HCT116 (cell line): ENCODE data around the gene RNF13. TPM values are rescaled to one million over a fixed set of nuclear protein-coding genes. Genes with fewer than 3 reads are reported as not detected.

Source experiments
- ATAC-seq: fragments of 200-7000 bp; cut with Tn5 transposase; 2 replicates; pipeline ENCODE4 v1.9.1; 2020; ENCODE audit warnings: mild to moderate bottlenecking, moderate library complexity
- BruUV-seq: library from RNA; stranded (reverse); fragments of 400-500 nt; replicated peaks from 2 replicates; lab custom pipeline; 2021; lab: Mats Ljungman, UMichigan
- CTCF ChIA-PET: fragments of 300-600 bp; sonication (Branson Sonifier 250); formaldehyde crosslinking; loops from one replicate; lab custom pipeline; 2021; ENCODE audit warnings: antibody characterized with exemption; lab: Charles Lee
- POLR2A ChIA-PET: fragments of 300-600, 350-600 bp; sonication (Branson Sonifier 250); formaldehyde crosslinking; loops from one replicate; lab custom pipeline; 2021; ENCODE audit warnings: antibody characterized with exemption; lab: Charles Lee
- RAD21 ChIA-PET, 2 experiments: fragments of 300-600 bp; sonication (Branson Sonifier 250); formaldehyde crosslinking; loops; one replicate each; lab custom pipeline; 2023; ENCODE audit warnings: low total read pairs in 2 of 2; ENCODE audit not compliant: uncharacterized antibody in 2 of 2, unreplicated experiment in 2 of 2, low non-redundant PET in 1 of 2; lab: Charles Lee
- DNase-seq: peaks from one replicate; pipeline ENCODE4 v3.0.0-alpha.2; 2010; ENCODE audit warnings: low read depth, low spot score
- H2AFZ ChIP-seq: fragments of 200-600 bp; shearing (Covaris generic), sonication (generic); 2 replicates; pipeline ENCODE4 v1.6.1; 2017; ENCODE audit warnings: low read depth, mixed run types, mixed read lengths, antibody characterized with exemption, low read length; ENCODE audit not compliant: poor library complexity, severe bottlenecking
- H3K27ac ChIP-seq: 2 replicates; pipeline ENCODE4 v1.5.1; 2012; ENCODE audit warnings: low read depth, low read length
- H3K27me3 ChIP-seq: fragments of 200-600 bp; sonication (generic); 2 replicates; pipeline ENCODE4 v1.6.1; 2016; ENCODE audit warnings: mixed run types, low read length, mixed read lengths; ENCODE audit not compliant: insufficient read depth
- H3K36me3 ChIP-seq, 2 experiments: fragments of 200-500 bp in 1 of 2; fragments of 200-600 bp in 1 of 2; sonication (Bioruptor generic) in 1 of 2; sonication (generic) in 1 of 2; 2 replicates each; pipeline versions ENCODE4 v1.5.1 to v1.6.1; 2014 to 2016; ENCODE audit warnings: low read length in 2 of 2, inconsistent platforms in 1 of 2, mixed read lengths in 1 of 2, mixed run types in 1 of 2; ENCODE audit not compliant: insufficient read depth in 2 of 2, control insufficient read depth in 1 of 2
- H3K4me1 ChIP-seq, 2 experiments: fragments of 200-600 bp in 1 of 2; sonication (generic) in 1 of 2; 2 replicates each; pipeline versions ENCODE4 v1.5.1 to v1.6.1; 2012 to 2017; ENCODE audit warnings: low read length in 2 of 2, inconsistent platforms in 1 of 2, mild to moderate bottlenecking in 1 of 2, mixed read lengths in 1 of 2, mixed run types in 1 of 2, moderate library complexity in 1 of 2; ENCODE audit not compliant: insufficient read depth in 2 of 2, control insufficient read depth in 1 of 2
- H3K4me2 ChIP-seq: fragments of 200-600 bp; sonication (generic); 2 replicates; pipeline ENCODE4 v1.6.1; 2017; ENCODE audit warnings: mixed run types, low read length, mixed read lengths
- H3K4me3 ChIP-seq, 2 experiments: fragments of 200-600 bp in 1 of 2; sonication (generic) in 1 of 2; replicated peaks in 1 of 2; 2 replicates each; pipeline ENCODE4 v1.5.1; 2011 to 2016; ENCODE audit warnings: low read length in 2 of 2, control low read depth in 1 of 2, low read depth in 1 of 2, mild to moderate bottlenecking in 1 of 2, mixed read lengths in 1 of 2, mixed run types in 1 of 2
- H3K79me2 ChIP-seq: fragments of 200-600 bp; sonication (generic); 2 replicates; pipeline ENCODE4 v1.6.1; 2017; ENCODE audit warnings: mild to moderate bottlenecking, mixed run types, low read length, moderate library complexity, mixed read lengths; ENCODE audit not compliant: insufficient read depth
- H3K9ac ChIP-seq: fragments of 200-600 bp; sonication (generic); 2 replicates; pipeline ENCODE4 v1.6.1; 2016; ENCODE audit warnings: low read length, mixed read lengths
- H3K9me2 ChIP-seq: fragments of 200-600 bp; sonication (generic), shearing (Covaris generic); 2 replicates; pipeline ENCODE4 v1.6.1; 2017; ENCODE audit warnings: mixed run types, mild to moderate bottlenecking, moderate library complexity; ENCODE audit not compliant: insufficient read depth
- H3K9me3 ChIP-seq, 2 experiments: fragments of 200-500 bp in 1 of 2; fragments of 200-600 bp in 1 of 2; sonication (Bioruptor generic) in 1 of 2; sonication (generic) in 1 of 2; 2 replicates each; pipeline ENCODE4 v1.6.1; 2014 to 2017; ENCODE audit warnings: low read length in 2 of 2, mixed read lengths in 2 of 2, inconsistent platforms in 1 of 2, low read depth in 1 of 2, mild to moderate bottlenecking in 1 of 2, mixed run types in 1 of 2, moderate library complexity in 1 of 2; ENCODE audit not compliant: control insufficient read depth in 1 of 2, insufficient read depth in 1 of 2
- H4K20me1 ChIP-seq: fragments of 200-600 bp; sonication (generic), shearing (Covaris generic); 2 replicates; pipeline ENCODE4 v1.6.1; 2017; ENCODE audit warnings: mixed run types, mild to moderate bottlenecking, moderate library complexity; ENCODE audit not compliant: insufficient read depth
- CBX3 ChIP-seq: IDR thresholded peaks from 2 replicates; pipeline ENCODE4 v1.6.1; 2012; ENCODE audit warnings: low read depth
- CEBPB ChIP-seq: IDR thresholded peaks from 2 replicates; pipeline ENCODE4 v1.6.1; 2012; ENCODE audit warnings: low read depth
- EGR1 ChIP-seq: IDR thresholded peaks from 2 replicates; pipeline ENCODE4 v1.6.1; 2012; ENCODE audit warnings: low read depth
- ELF1 ChIP-seq: IDR thresholded peaks from 2 replicates; pipeline ENCODE4 v1.6.1; 2012; ENCODE audit warnings: low read depth, borderline replicate concordance
- EZH2 ChIP-seq: fragments of 200-600 bp; sonication (generic); IDR thresholded peaks from 2 replicates; pipeline ENCODE4 v1.6.1; 2017; ENCODE audit warnings: antibody characterized with exemption, mixed run types
- EZH2phosphoT487 ChIP-seq: fragments of 200-600 bp; IDR thresholded peaks from 2 replicates; pipeline ENCODE4 v1.6.1; 2018; ENCODE audit warnings: antibody characterized with exemption, borderline replicate concordance
- FOSL1 ChIP-seq: IDR thresholded peaks from 2 replicates; pipeline ENCODE4 v1.6.1; 2012; ENCODE audit warnings: low read depth
- JUND ChIP-seq: IDR thresholded peaks from 2 replicates; pipeline ENCODE4 v1.6.1; 2012
- POLR2A ChIP-seq: IDR thresholded peaks from 2 replicates; pipeline ENCODE4 v1.7.0; 2011; ENCODE audit warnings: borderline replicate concordance; ENCODE audit not compliant: insufficient read depth, insufficient read length; ENCODE audit errors: extremely low read depth
- POLR2AphosphoS5 ChIP-seq: IDR thresholded peaks from 2 replicates; pipeline ENCODE4 v1.6.1; 2011; ENCODE audit warnings: mild to moderate bottlenecking, low read depth, low read length, moderate library complexity
- RAD21 ChIP-seq: IDR thresholded peaks from 2 replicates; pipeline ENCODE4 v1.6.1; 2012; ENCODE audit warnings: low read depth, mild to moderate bottlenecking
- SP1 ChIP-seq: IDR thresholded peaks from 2 replicates; pipeline ENCODE4 v1.6.1; 2012; ENCODE audit warnings: low read depth
- SRF ChIP-seq: IDR thresholded peaks from 2 replicates; pipeline ENCODE4 v1.6.1; 2012; ENCODE audit warnings: low read depth
- TCF7L2 ChIP-seq: IDR thresholded peaks from 2 replicates; pipeline ENCODE4 v1.7.0; 2011; ENCODE audit warnings: borderline replicate concordance, inconsistent platforms; ENCODE audit not compliant: insufficient read depth, insufficient read length; ENCODE audit errors: extremely low read depth
- YY1 ChIP-seq: IDR thresholded peaks from 2 replicates; pipeline ENCODE4 v1.6.1; 2011; ENCODE audit warnings: low read length, low read depth, moderate library complexity, mild to moderate bottlenecking; ENCODE audit not compliant: insufficient replicate concordance; ENCODE audit errors: extremely low read depth
- intact Hi-C: fragments of 100-400 bp; cut with micrococcal nuclease; formaldehyde crosslinking; loops from 2 replicates; pipeline ENCODE4 v1.10.0; 2022
- total RNA-seq: library from RNA; stranded (reverse); gene quantifications from one replicate; pipeline ENCODE4 v1.2.1, GENCODE V29; 2021; ENCODE audit not compliant: unreplicated experiment
- TF ChIP-seq, protein P1 (sequence below), 3 experiments: fragments of 200-600 bp in 1 of 3; sonication (generic) in 1 of 3; IDR thresholded peaks in 2 of 3; conservative IDR thresholded peaks in 1 of 3; 2 replicates each; pipeline ENCODE4 v1.5.1; 2012 to 2017; ENCODE audit warnings: low read depth in 2 of 3, low read length in 2 of 3, antibody characterized with exemption in 1 of 3, borderline replicate concordance in 1 of 3, control low read depth in 1 of 3, mild to moderate bottlenecking in 1 of 3, mixed read lengths in 1 of 3, mixed run types in 1 of 3, moderate library complexity in 1 of 3; ENCODE audit not compliant: insufficient read depth in 1 of 3
- TF ChIP-seq, protein P2 (sequence below): IDR thresholded peaks from 2 replicates; pipeline ENCODE4 v1.6.1; 2012; ENCODE audit warnings: low read depth
- TF ChIP-seq, protein P3 (sequence below): IDR thresholded peaks from 2 replicates; pipeline ENCODE4 v1.6.1; 2012
- TF ChIP-seq, protein P4 (sequence below): IDR thresholded peaks from 2 replicates; pipeline ENCODE4 v1.6.1; 2012
- TF ChIP-seq, protein P5 (sequence below): IDR thresholded peaks from 2 replicates; pipeline ENCODE4 v1.6.1; 2011; ENCODE audit warnings: mild to moderate bottlenecking, low read length, moderate library complexity; ENCODE audit not compliant: insufficient replicate concordance; ENCODE audit errors: extremely low read depth

Gene RNF13
- total RNA-seq, 1 experiment from 2014 or later = 39.9 TPM

DNA sequence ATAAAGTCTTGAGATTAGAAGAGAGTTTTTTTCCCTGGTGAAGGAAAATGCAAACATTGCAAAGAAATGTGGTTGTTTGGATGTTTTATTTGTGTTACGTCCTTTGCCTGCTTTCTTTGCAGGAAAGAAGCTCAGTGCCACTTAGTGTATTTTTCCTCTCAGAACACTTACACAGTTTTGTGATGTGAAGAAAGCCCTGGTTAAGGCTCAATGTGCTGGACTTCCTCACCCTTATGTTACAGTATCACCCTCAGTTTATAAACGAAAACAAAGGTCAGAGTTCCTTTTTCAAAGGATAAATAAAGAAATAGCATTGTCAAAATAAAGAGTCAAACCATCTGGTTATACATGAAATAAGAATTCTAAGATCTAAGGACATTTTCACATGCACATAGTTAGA is 45.9 kb downstream of the RNF13 start:
- Histone ChIP-seq H3K9me2 (no peaks in the 10 kb centered on the region), H3K27me3 (no peaks in the 10 kb centered on the region), H3K9me3 (no peaks in the 10 kb centered on the region), H3K79me2 (no peaks in the 10 kb centered on the region), H3K27ac (no peak overlapping the region), H3K9ac (no peak overlapping the region), H3K4me1 (no peaks in the 10 kb centered on the region), H4K20me1 (no peaks in the 10 kb centered on the region), H3K4me3 (no peak overlapping the region), H3K4me2 (no peak overlapping the region), H3K36me3 (0 out of 4 replicates have a peak, but pooled peaks cover 0 to 4% of the 10 kb centered on the region in 2 experiments), H2AFZ (no peak overlapping the region)
- ChIA-PET RAD21 (no interaction called here), POLR2A (no interaction called here), CTCF (no interaction called here)
- BruUV-seq = no TSS peak
- intact Hi-C loops = no loop called here
- TF ChIP-seq POLR2AphosphoS5 (no peak), EZH2phosphoT487 (no peak), EGR1 (no peak), FOSL1 (no peak), ELF1 (no peak), JUND (no peak), CEBPB (no peak), POLR2A (no peak), CBX3 (no peak), TCF7L2 (no peak), SRF (no peak), YY1 (no peak), SP1 (no peak), RAD21 (no peak), EZH2 (no peak)
- TF ChIP-seq, protein P1, sequence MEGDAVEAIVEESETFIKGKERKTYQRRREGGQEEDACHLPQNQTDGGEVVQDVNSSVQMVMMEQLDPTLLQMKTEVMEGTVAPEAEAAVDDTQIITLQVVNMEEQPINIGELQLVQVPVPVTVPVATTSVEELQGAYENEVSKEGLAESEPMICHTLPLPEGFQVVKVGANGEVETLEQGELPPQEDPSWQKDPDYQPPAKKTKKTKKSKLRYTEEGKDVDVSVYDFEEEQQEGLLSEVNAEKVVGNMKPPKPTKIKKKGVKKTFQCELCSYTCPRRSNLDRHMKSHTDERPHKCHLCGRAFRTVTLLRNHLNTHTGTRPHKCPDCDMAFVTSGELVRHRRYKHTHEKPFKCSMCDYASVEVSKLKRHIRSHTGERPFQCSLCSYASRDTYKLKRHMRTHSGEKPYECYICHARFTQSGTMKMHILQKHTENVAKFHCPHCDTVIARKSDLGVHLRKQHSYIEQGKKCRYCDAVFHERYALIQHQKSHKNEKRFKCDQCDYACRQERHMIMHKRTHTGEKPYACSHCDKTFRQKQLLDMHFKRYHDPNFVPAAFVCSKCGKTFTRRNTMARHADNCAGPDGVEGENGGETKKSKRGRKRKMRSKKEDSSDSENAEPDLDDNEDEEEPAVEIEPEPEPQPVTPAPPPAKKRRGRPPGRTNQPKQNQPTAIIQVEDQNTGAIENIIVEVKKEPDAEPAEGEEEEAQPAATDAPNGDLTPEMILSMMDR (IDR thresholded peaks at IDR 0.05 in 2 of 3, conservative IDR thresholded peaks at IDR 0.05 in 1 of 3; ENCODE audit: borderline replicate concordance in 1 of 3, insufficient read depth in 1 of 3, low read depth in 2 of 3, low read length in 2 of 3) = no peak
- TF ChIP-seq, protein P2, sequence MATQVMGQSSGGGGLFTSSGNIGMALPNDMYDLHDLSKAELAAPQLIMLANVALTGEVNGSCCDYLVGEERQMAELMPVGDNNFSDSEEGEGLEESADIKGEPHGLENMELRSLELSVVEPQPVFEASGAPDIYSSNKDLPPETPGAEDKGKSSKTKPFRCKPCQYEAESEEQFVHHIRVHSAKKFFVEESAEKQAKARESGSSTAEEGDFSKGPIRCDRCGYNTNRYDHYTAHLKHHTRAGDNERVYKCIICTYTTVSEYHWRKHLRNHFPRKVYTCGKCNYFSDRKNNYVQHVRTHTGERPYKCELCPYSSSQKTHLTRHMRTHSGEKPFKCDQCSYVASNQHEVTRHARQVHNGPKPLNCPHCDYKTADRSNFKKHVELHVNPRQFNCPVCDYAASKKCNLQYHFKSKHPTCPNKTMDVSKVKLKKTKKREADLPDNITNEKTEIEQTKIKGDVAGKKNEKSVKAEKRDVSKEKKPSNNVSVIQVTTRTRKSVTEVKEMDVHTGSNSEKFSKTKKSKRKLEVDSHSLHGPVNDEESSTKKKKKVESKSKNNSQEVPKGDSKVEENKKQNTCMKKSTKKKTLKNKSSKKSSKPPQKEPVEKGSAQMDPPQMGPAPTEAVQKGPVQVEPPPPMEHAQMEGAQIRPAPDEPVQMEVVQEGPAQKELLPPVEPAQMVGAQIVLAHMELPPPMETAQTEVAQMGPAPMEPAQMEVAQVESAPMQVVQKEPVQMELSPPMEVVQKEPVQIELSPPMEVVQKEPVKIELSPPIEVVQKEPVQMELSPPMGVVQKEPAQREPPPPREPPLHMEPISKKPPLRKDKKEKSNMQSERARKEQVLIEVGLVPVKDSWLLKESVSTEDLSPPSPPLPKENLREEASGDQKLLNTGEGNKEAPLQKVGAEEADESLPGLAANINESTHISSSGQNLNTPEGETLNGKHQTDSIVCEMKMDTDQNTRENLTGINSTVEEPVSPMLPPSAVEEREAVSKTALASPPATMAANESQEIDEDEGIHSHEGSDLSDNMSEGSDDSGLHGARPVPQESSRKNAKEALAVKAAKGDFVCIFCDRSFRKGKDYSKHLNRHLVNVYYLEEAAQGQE = no peak
- TF ChIP-seq, protein P3, sequence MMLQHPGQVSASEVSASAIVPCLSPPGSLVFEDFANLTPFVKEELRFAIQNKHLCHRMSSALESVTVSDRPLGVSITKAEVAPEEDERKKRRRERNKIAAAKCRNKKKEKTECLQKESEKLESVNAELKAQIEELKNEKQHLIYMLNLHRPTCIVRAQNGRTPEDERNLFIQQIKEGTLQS = no peak
- TF ChIP-seq, protein P4, sequence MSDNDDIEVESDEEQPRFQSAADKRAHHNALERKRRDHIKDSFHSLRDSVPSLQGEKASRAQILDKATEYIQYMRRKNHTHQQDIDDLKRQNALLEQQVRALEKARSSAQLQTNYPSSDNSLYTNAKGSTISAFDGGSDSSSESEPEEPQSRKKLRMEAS = no peak
- TF ChIP-seq, protein P5, sequence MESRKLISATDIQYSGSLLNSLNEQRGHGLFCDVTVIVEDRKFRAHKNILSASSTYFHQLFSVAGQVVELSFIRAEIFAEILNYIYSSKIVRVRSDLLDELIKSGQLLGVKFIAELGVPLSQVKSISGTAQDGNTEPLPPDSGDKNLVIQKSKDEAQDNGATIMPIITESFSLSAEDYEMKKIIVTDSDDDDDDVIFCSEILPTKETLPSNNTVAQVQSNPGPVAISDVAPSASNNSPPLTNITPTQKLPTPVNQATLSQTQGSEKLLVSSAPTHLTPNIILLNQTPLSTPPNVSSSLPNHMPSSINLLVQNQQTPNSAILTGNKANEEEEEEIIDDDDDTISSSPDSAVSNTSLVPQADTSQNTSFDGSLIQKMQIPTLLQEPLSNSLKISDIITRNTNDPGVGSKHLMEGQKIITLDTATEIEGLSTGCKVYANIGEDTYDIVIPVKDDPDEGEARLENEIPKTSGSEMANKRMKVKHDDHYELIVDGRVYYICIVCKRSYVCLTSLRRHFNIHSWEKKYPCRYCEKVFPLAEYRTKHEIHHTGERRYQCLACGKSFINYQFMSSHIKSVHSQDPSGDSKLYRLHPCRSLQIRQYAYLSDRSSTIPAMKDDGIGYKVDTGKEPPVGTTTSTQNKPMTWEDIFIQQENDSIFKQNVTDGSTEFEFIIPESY = no peak
- DNase-seq (no peak), ATAC-seq (no peak)
